ENCODE data around the gene SNX18. TPM values are rescaled to one million over a fixed set of nuclear protein-coding genes. Genes with fewer than 3 reads are reported as not detected.
"Not testable (repeated sequence)": the region's sequence is repeated elsewhere in the genome, so short reads cannot be mapped to it uniquely, and the experiment has no call there.

SNX18 gene
- total RNA-seq, 1 experiment from 2014 or later, result 16.0 TPM

DNA sequence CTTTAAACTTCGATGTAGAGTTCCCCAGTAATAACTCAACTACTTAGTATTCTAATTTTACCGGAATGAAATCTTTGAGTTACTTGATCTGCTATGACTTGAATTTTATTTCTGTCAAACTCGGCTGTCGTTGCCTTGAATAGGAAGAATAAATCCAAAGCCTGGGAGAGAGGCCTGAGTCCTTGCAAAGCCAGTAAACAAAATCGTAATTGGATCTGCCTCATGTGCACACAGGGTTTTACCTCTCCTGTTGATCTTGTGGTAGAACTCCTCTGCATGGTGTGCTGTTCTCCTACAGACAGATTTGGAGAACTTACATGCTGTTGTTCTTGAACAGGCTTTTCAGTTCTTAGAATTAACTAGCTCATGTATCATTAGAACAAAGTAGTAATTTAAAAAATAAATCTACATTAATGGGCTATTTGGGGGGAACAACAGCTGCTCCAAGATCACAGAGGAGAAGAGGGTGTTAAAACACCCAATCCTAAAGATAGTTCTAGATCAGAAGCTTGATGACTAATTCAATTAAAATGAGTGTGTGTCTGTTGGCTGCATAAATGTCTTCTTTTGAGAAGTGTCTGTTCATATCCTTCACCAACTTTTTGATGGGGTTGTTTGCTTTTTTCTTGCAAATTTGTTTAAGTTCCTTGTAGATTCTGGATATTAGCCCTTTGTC lies 33.2 kb upstream of the SNX18 start:
- RAD21 ChIA-PET (ENCODE audit: low non-redundant PET in 1 of 2, low total read pairs in 2 of 2, uncharacterized antibody in 2 of 2, unreplicated experiment in 2 of 2), result no interaction called here
- H2AFZ ChIP-seq (ENCODE audit: low read depth, low read length, poor library complexity, severe bottlenecking), result no peak overlapping the region
- H3K27me3 ChIP-seq (ENCODE audit: insufficient read depth, low read length), result no peaks in the 10 kb centered on the region
- DNase-seq (ENCODE audit: low read depth, low spot score), result no peak
- no TSS peak for BruUV-seq (replicated peaks)
- no peak overlapping the region for H3K9ac ChIP-seq (ENCODE audit: low read length)
- no peaks in the 10 kb centered on the region for H3K79me2 ChIP-seq (ENCODE audit: insufficient read depth, low read length)
- CTCF ChIA-PET, result no interaction called here
- no peaks in the 10 kb centered on the region for H3K9me3 ChIP-seq (ENCODE audit: control insufficient read depth in 1 of 2, insufficient read depth in 1 of 2, low read depth in 1 of 2, low read length in 2 of 2)
- no peaks in the 10 kb centered on the region for H3K4me1 ChIP-seq (ENCODE audit: control insufficient read depth in 1 of 2, insufficient read depth in 2 of 2, low read length in 2 of 2)
- no peaks in the 10 kb centered on the region for H3K36me3 ChIP-seq (ENCODE audit: control insufficient read depth in 1 of 2, insufficient read depth in 2 of 2, low read length in 2 of 2)
- H4K20me1 ChIP-seq (ENCODE audit: insufficient read depth), result no peaks in the 10 kb centered on the region
- H3K27ac ChIP-seq (ENCODE audit: low read depth, low read length), result no peak overlapping the region
- TF ChIP-seq, protein P1, sequence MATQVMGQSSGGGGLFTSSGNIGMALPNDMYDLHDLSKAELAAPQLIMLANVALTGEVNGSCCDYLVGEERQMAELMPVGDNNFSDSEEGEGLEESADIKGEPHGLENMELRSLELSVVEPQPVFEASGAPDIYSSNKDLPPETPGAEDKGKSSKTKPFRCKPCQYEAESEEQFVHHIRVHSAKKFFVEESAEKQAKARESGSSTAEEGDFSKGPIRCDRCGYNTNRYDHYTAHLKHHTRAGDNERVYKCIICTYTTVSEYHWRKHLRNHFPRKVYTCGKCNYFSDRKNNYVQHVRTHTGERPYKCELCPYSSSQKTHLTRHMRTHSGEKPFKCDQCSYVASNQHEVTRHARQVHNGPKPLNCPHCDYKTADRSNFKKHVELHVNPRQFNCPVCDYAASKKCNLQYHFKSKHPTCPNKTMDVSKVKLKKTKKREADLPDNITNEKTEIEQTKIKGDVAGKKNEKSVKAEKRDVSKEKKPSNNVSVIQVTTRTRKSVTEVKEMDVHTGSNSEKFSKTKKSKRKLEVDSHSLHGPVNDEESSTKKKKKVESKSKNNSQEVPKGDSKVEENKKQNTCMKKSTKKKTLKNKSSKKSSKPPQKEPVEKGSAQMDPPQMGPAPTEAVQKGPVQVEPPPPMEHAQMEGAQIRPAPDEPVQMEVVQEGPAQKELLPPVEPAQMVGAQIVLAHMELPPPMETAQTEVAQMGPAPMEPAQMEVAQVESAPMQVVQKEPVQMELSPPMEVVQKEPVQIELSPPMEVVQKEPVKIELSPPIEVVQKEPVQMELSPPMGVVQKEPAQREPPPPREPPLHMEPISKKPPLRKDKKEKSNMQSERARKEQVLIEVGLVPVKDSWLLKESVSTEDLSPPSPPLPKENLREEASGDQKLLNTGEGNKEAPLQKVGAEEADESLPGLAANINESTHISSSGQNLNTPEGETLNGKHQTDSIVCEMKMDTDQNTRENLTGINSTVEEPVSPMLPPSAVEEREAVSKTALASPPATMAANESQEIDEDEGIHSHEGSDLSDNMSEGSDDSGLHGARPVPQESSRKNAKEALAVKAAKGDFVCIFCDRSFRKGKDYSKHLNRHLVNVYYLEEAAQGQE (IDR thresholded peaks at IDR 0.05; ENCODE audit: low read depth), result no peak
- TF ChIP-seq, protein P2, sequence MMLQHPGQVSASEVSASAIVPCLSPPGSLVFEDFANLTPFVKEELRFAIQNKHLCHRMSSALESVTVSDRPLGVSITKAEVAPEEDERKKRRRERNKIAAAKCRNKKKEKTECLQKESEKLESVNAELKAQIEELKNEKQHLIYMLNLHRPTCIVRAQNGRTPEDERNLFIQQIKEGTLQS (IDR thresholded peaks at IDR 0.05), result no peak
- TF ChIP-seq ELF1 (IDR thresholded peaks at IDR 0.05; ENCODE audit: borderline replicate concordance, low read depth) (no peak), POLR2AphosphoS5 (IDR thresholded peaks at IDR 0.05; ENCODE audit: low read depth, low read length) (no peak), SRF (IDR thresholded peaks at IDR 0.05; ENCODE audit: low read depth) (no peak), FOSL1 (IDR thresholded peaks at IDR 0.05; ENCODE audit: low read depth) (no peak), ZFX (IDR thresholded peaks at IDR 0.05) (no peak), POLR2A (IDR thresholded peaks at IDR 0.05; ENCODE audit: borderline replicate concordance, extremely low read depth, insufficient read depth, insufficient read length) (no peak), ZNF274 (IDR thresholded peaks at IDR 0.05; ENCODE audit: low read depth, low read length) (no peak), CEBPB (IDR thresholded peaks at IDR 0.05; ENCODE audit: low read depth) (no peak), SIN3A (IDR thresholded peaks at IDR 0.05; ENCODE audit: low read depth) (no peak), JUND (IDR thresholded peaks at IDR 0.05) (no peak), CBX3 (IDR thresholded peaks at IDR 0.05; ENCODE audit: low read depth) (no peak), TCF7L2 (IDR thresholded peaks at IDR 0.05; ENCODE audit: borderline replicate concordance, extremely low read depth, insufficient read depth, insufficient read length) (no peak), RAD21 (IDR thresholded peaks at IDR 0.05; ENCODE audit: low read depth) (no peak), EZH2phosphoT487 (IDR thresholded peaks at IDR 0.05; ENCODE audit: borderline replicate concordance) (no peak), EGR1 (IDR thresholded peaks at IDR 0.05; ENCODE audit: low read depth) (no peak), SP1 (IDR thresholded peaks at IDR 0.05; ENCODE audit: low read depth) (no peak)
- H3K4me2 ChIP-seq (ENCODE audit: low read length), result no peak overlapping the region
- H3K4me3 ChIP-seq (replicated peaks in 1 of 2; ENCODE audit: low read depth in 1 of 2, low read length in 2 of 2), result no peak overlapping the region
- intact Hi-C loops (cut with micrococcal nuclease), result no loop called here
- no peaks in the 10 kb centered on the region for H3K9me2 ChIP-seq (ENCODE audit: insufficient read depth)
- POLR2A ChIA-PET, result no interaction called here
- no peak for ATAC-seq

DNA sequence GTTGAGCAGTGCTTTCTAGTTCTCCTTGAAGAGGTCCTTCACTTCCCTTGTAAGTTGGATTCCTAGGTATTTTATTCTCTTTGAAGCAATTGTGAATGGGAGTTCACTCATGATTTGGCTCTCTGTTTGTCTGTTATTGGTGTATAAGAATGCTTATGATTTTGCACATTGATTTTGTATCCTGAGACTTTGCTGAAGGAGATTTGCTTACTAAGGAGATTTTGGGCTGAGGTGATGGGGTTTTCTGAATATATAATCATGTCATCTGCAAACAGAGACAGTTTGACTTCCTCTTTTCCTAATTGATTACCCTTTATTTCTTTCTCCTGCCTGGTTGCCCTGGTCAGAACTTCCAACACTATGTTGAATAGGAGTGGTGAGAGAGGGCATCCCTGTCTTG lies 31.9 kb upstream of the SNX18 start:
- DNase-seq (ENCODE audit: low read depth, low spot score); H3K9me2 ChIP-seq (ENCODE audit: insufficient read depth); CTCF ChIA-PET; H3K9ac ChIP-seq (ENCODE audit: low read length); H2AFZ ChIP-seq (ENCODE audit: low read depth, low read length, poor library complexity, severe bottlenecking); H3K36me3 ChIP-seq (ENCODE audit: control insufficient read depth in 1 of 2, insufficient read depth in 2 of 2, low read length in 2 of 2); ATAC-seq; H3K4me1 ChIP-seq (ENCODE audit: control insufficient read depth in 1 of 2, insufficient read depth in 2 of 2, low read length in 2 of 2); H3K4me2 ChIP-seq (ENCODE audit: low read length); H3K27ac ChIP-seq (ENCODE audit: low read depth, low read length); H3K9me3 ChIP-seq (ENCODE audit: control insufficient read depth in 1 of 2, insufficient read depth in 1 of 2, low read depth in 1 of 2, low read length in 2 of 2); H3K27me3 ChIP-seq (ENCODE audit: insufficient read depth, low read length); H3K79me2 ChIP-seq (ENCODE audit: insufficient read depth, low read length); BruUV-seq (replicated peaks); intact Hi-C loops (cut with micrococcal nuclease); H4K20me1 ChIP-seq (ENCODE audit: insufficient read depth); H3K4me3 ChIP-seq (replicated peaks in 1 of 2; ENCODE audit: low read depth in 1 of 2, low read length in 2 of 2); POLR2A ChIA-PET; RAD21 ChIA-PET (ENCODE audit: low non-redundant PET in 1 of 2, low total read pairs in 2 of 2, uncharacterized antibody in 2 of 2, unreplicated experiment in 2 of 2): not testable (repeated sequence)
